Astrocyte (in vitro differentiated cells and primary cell): ENCODE measurements around the gene RETREG3.

Experiments used
- EZH2 ChIP-seq: IDR thresholded peaks from 2 replicates; pipeline ENCODE4 v1.6.1; 2012; ENCODE audit warnings: mild to moderate bottlenecking, low read length, inconsistent platforms; ENCODE audit not compliant: insufficient read depth
- TF ChIP-seq, protein P1 (sequence below): IDR thresholded peaks from 2 replicates; pipeline ENCODE4 v1.5.1; 2011; ENCODE audit warnings: low read depth, mild to moderate bottlenecking, inconsistent platforms, low read length, moderate library complexity; ENCODE audit not compliant: insufficient read depth

DNA sequence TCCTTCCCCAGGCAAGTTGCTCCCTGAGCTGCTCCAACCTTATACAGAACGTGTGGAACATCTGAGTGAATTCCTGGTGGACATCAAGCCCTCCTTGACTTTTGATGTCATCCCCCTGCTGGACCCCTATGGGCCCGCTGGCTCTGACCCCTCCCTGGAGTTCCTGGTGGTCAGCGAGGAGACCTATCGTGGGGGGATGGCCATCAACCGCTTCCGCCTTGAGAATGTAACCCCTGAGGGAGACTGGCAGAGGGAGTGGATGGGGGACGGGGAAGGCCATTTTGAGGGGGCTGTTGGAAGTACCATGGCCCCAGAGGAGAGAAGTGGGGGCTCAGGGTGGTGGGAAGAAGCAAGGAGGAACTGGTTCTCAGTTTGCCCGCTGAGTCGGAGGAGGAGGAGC lies 45.2 kb downstream of the RETREG3 start:
- TF ChIP-seq, protein P1, sequence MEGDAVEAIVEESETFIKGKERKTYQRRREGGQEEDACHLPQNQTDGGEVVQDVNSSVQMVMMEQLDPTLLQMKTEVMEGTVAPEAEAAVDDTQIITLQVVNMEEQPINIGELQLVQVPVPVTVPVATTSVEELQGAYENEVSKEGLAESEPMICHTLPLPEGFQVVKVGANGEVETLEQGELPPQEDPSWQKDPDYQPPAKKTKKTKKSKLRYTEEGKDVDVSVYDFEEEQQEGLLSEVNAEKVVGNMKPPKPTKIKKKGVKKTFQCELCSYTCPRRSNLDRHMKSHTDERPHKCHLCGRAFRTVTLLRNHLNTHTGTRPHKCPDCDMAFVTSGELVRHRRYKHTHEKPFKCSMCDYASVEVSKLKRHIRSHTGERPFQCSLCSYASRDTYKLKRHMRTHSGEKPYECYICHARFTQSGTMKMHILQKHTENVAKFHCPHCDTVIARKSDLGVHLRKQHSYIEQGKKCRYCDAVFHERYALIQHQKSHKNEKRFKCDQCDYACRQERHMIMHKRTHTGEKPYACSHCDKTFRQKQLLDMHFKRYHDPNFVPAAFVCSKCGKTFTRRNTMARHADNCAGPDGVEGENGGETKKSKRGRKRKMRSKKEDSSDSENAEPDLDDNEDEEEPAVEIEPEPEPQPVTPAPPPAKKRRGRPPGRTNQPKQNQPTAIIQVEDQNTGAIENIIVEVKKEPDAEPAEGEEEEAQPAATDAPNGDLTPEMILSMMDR: no peak
- no peak for TF ChIP-seq EZH2
